ENCODE data around the gene NTMT1.
"Not testable (repeated sequence)": the region's sequence is repeated elsewhere in the genome, so short reads cannot be mapped to it uniquely, and the experiment has no call there.

Gene NTMT1

GRCh38 chr9:129649726-129650679, 24.0 kb downstream of the NTMT1 start:
- in situ Hi-C loops (cut with HindIII; ENCODE audit: low sequenced_read_pairs), result no loop called here

GRCh38 chr9:129650680-129651235, 24.8 kb downstream of the NTMT1 start:
- in situ Hi-C loops (cut with HindIII; ENCODE audit: low sequenced_read_pairs), result no loop called here

- in situ Hi-C loops (cut with HindIII; ENCODE audit: low sequenced_read_pairs), result no loop called here
Observed at GRCh38 chr9:129653823-129654553, 28.0 kb downstream of the NTMT1 start.

- in situ Hi-C loops (cut with HindIII; ENCODE audit: low sequenced_read_pairs), result no loop called here
Observed at GRCh38 chr9:129654554-129655040, 28.6 kb downstream of the NTMT1 start.

- in situ Hi-C loops (cut with HindIII; ENCODE audit: low sequenced_read_pairs), result no loop called here
Observed at GRCh38 chr9:129655154-129655553, 29.2 kb downstream of the NTMT1 start.

GRCh38 chr9:129655696-129656095, 29.7 kb downstream of the NTMT1 start:
- in situ Hi-C loops (cut with HindIII; ENCODE audit: low sequenced_read_pairs), result no loop called here

GRCh38 chr9:129656795-129657390, 30.9 kb downstream of the NTMT1 start:
- in situ Hi-C loops (cut with HindIII; ENCODE audit: low sequenced_read_pairs), result no loop called here

- in situ Hi-C loops (cut with HindIII; ENCODE audit: low sequenced_read_pairs), result no loop called here
Observed at GRCh38 chr9:129661029-129661428, 35.1 kb downstream of the NTMT1 start.

GRCh38 chr9:129662239-129662638, 36.3 kb downstream of the NTMT1 start:
- in situ Hi-C loops (cut with HindIII; ENCODE audit: low sequenced_read_pairs), result not testable (repeated sequence)

- in situ Hi-C loops (cut with HindIII; ENCODE audit: low sequenced_read_pairs), result no loop called here
Observed at GRCh38 chr9:129664746-129665388, 38.9 kb downstream of the NTMT1 start.

GRCh38 chr9:129665389-129665775, 39.4 kb downstream of the NTMT1 start, which contains the start of gene PRRX2:
TSS of gene PRRX2 (plus strand) at chr9:129665647. CDS start at chr9:129665868, 221 bp downstream.
- in situ Hi-C loops (cut with HindIII; ENCODE audit: low sequenced_read_pairs), result no loop called here

GRCh38 chr9:129665814-129666520, 40.0 kb downstream of the NTMT1 start:
- in situ Hi-C loops (cut with HindIII; ENCODE audit: low sequenced_read_pairs), result no loop called here

GRCh38 chr9:129666575-129666974, 40.6 kb downstream of the NTMT1 start:
- in situ Hi-C loops (cut with HindIII; ENCODE audit: low sequenced_read_pairs), result no loop called here

- in situ Hi-C loops (cut with HindIII; ENCODE audit: low sequenced_read_pairs), result no loop called here
Observed at GRCh38 chr9:129667378-129667777, 41.4 kb downstream of the NTMT1 start.

GRCh38 chr9:129667850-129668249, 41.9 kb downstream of the NTMT1 start:
- in situ Hi-C loops (cut with HindIII; ENCODE audit: low sequenced_read_pairs), result no loop called here

GRCh38 chr9:129669141-129669718, 43.3 kb downstream of the NTMT1 start:
- in situ Hi-C loops (cut with HindIII; ENCODE audit: low sequenced_read_pairs), result no loop called here

- in situ Hi-C loops (cut with HindIII; ENCODE audit: low sequenced_read_pairs), result no loop called here
Observed at GRCh38 chr9:129669946-129670345, 44.0 kb downstream of the NTMT1 start.

GRCh38 chr9:129671065-129671464, 45.1 kb downstream of the NTMT1 start:
- in situ Hi-C loops (cut with HindIII; ENCODE audit: low sequenced_read_pairs), result no loop called here

- in situ Hi-C loops (cut with HindIII; ENCODE audit: low sequenced_read_pairs), result no loop called here
Observed at GRCh38 chr9:129671519-129671918, 45.6 kb downstream of the NTMT1 start.

Data from DLD1 (cell line).